ENCODE data around the gene SCAMP2. TPM values are rescaled to one million over a fixed set of nuclear protein-coding genes. Genes with fewer than 3 reads are reported as not detected.

Gene SCAMP2
- total RNA-seq, 4 donors from 2014 or later = 154 to 234 (median 193) TPM

- Histone ChIP-seq H3K27ac (peak overlapping the region; percentile 87 to 95 (median 92)), H3K4me1 (peaks cover 19 to 30% (median 25%) of the 10 kb centered on the region in 4 donors), H3K4me3 (peak overlapping the region; percentile 2 to 78 (median 74)), H3K36me3 (peaks cover 0 to 20% (median 6%) of the 10 kb centered on the region in 4 donors), H3K27me3 (no peaks in the 10 kb centered on the region), H3K9me3 (no peaks in the 10 kb centered on the region)
- 31% methylated on average over 9 of the region's 18 CpGs; no CpG with 5 or more reads in 1 of the 2 donors for WGBS, 2 donors (ENCODE audit: low coverage in 1 of 2)
- DNase-seq = no peak
- intact Hi-C loops (cut with DNase I; ENCODE audit: low total_unique reads) (loop anchor here (5.0 to 10.0 kb wide), 2 partner anchors 61 to 111 kb away; partner anchors contain the start of genes CSK and RPP25), in situ Hi-C loops (cut with MboI; ENCODE audit: low pct_ligation_motif_present in 1 of 4, low pct_unique_long_range_greater_than_20kb in 1 of 4, low sequenced_read_pairs in 3 of 4) (no loop called here)
- TF ChIP-seq CTCF (IDR thresholded peaks at IDR 0.05) (peak in 1 of 5 experiments; percentile 22), EP300 (IDR thresholded peaks at IDR 0.05; ENCODE audit: low read depth) (no peak)
Observed at GRCh38 chr15:74843445-74843828, 29.7 kb downstream of the SCAMP2 start.

GRCh38 chr15:74842581-74843444 lies 30.4 kb downstream of the SCAMP2 start, which contains the start of gene ULK3:
ULK3 (minus strand) TSS chr15:74843156; CDS start chr15:74843105, 51 bp downstream.
- Histone ChIP-seq H3K4me3 (peak within 1 kb of the TSS; percentile 71 to 90 (median 77)), H3K4me1 (peaks cover 19 to 30% (median 25%) of the 10 kb centered on the region in 4 donors), H3K36me3 (peaks cover 0 to 14% (median 3%) of the 10 kb centered on the region in 4 donors), H3K9me3 (no peaks in the 10 kb centered on the region), H3K27ac (peak within 1 kb of the TSS; percentile 87 to 95 (median 92)), H3K27me3 (no peaks in the 10 kb centered on the region)
- WGBS, 2 donors (ENCODE audit: low coverage in 1 of 2) = 1% methylated on average over 19 of the region's 84 CpGs; no CpG with 5 or more reads in 1 of the 2 donors
- in situ Hi-C loops (cut with MboI; ENCODE audit: low pct_ligation_motif_present in 1 of 4, low pct_unique_long_range_greater_than_20kb in 1 of 4, low sequenced_read_pairs in 3 of 4) (no loop called here), intact Hi-C loops (cut with DNase I; ENCODE audit: low total_unique reads) (loop anchor here (5.0 to 10.0 kb wide), 2 partner anchors 61 to 112 kb away; partner anchors contain the start of genes CSK and RPP25)
- peak; percentile 93 for DNase-seq
- TF ChIP-seq EP300 (IDR thresholded peaks at IDR 0.05; ENCODE audit: low read depth) (no peak), POLR2AphosphoS5 (IDR thresholded peaks at IDR 0.05) (peak; percentile 65 to 77 (median 65)), CTCF (IDR thresholded peaks at IDR 0.05) (peak; percentile 68 to 84 (median 73)), POLR2A (IDR thresholded peaks at IDR 0.05) (peak; percentile 74)

- in situ Hi-C loops (cut with MboI; ENCODE audit: low pct_ligation_motif_present in 1 of 4, low pct_unique_long_range_greater_than_20kb in 1 of 4, low sequenced_read_pairs in 3 of 4) = no loop called here
- Histone ChIP-seq H3K27me3 (no peaks in the 10 kb centered on the region), H3K27ac (peak overlapping the region; percentile 87 to 95 (median 92)), H3K4me1 (peaks cover 19 to 30% (median 25%) of the 10 kb centered on the region in 4 donors), H3K9me3 (no peaks in the 10 kb centered on the region), H3K4me3 (peak overlapping the region in 3 of 4 donors; percentile 71 to 78 (median 76)), H3K36me3 (peaks cover 0 to 7% (median 2%) of the 10 kb centered on the region in 4 donors)
- TF ChIP-seq CTCF (IDR thresholded peaks at IDR 0.05) (no peak), POLR2A (IDR thresholded peaks at IDR 0.05) (no peak), EP300 (IDR thresholded peaks at IDR 0.05; ENCODE audit: low read depth) (no peak), POLR2AphosphoS5 (IDR thresholded peaks at IDR 0.05) (no peak)
- DNase-seq = peak; percentile 44
- WGBS, 2 donors (ENCODE audit: low coverage in 1 of 2) = 49% methylated on average over 14 of the region's 14 CpGs; no CpG with 5 or more reads in 1 of the 2 donors
- intact Hi-C loops (cut with DNase I; ENCODE audit: low total_unique reads) = loop anchor here (5.0 to 10.0 kb wide), 2 partner anchors 60 to 113 kb away; partner anchors contain the start of genes CSK and RPP25
Observed at GRCh38 chr15:74841891-74842373, 31.2 kb downstream of the SCAMP2 start.
